DMS79 treated with DMSO at 0.1 percent for 48 hours (cell line): ENCODE results near the gene CCL24.
A peak's percentile ranks its signal among the peaks of the same experiment; 100 is the strongest.
"Not testable (repeated sequence)": the region's sequence is repeated elsewhere in the genome, so short reads cannot be mapped to it uniquely, and the experiment has no call there.

ENCODE experiments used
- DNase-seq: peaks from one replicate; lab custom pipeline; 2025; lab: John Stamatoyannopoulos, UW

Gene CCL24

DNA sequence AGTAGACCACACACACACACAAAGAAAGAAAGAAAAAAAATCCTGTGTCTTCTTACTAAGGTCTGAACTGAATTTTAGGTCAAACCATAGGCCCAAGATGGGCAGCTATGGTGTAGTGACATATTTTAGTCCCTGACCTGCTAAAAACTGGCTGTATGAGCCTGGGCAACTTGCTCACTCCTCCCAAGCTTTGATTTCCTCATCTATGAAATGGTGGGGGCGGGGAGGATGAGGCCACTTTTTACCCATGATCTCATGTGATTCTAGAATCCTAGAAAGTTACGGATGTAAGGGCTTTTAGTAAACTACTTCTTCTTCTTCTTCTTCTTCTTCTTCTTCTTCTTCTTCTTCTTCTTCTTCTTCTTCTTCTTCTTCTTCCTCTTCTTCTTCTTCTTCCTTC lies 6.1 kb upstream of the CCL24 start:
- no peak for DNase-seq

DNA sequence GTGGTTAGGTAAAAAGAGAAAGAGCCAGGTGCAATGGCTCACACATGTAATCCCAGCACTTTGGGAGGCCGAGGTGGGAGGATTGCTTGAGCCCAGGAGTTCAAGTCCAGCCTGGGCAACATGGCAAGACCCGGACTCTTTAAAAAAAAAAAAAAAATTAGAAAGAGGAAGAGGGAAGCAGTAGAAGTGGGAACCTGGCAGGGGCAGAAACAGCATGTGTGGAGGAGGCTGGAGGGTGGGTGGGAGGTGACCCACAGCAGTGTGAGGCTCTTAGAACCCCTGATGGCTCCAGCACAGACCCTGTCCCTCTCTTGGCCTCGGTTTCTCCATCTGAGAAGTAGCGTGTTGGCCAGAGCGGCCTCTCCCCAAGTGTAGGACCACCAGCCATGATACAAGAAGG lies 4.9 kb upstream of the CCL24 start:
- no peak for DNase-seq

DNA sequence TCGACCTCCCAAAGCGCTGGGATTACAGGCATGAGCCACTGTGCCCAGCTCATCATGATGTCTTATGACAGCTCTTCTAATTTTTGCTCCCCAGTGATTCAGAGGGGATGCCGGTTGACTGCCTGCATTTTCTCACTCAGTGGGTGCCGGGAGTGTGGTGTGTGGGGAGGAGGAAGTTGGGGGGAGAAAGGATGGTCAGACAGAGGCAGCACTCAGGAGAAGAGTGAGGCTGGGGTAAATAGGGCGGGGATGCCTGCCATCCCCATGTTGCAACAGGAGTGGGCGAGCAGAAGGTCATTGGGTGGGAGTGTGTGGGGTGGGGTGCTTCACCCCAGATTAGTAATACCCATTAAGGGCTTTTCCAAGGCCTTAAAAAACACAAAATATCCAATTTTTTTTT lies 3.5 kb upstream of the CCL24 start:
- DNase-seq: no peak

DNA sequence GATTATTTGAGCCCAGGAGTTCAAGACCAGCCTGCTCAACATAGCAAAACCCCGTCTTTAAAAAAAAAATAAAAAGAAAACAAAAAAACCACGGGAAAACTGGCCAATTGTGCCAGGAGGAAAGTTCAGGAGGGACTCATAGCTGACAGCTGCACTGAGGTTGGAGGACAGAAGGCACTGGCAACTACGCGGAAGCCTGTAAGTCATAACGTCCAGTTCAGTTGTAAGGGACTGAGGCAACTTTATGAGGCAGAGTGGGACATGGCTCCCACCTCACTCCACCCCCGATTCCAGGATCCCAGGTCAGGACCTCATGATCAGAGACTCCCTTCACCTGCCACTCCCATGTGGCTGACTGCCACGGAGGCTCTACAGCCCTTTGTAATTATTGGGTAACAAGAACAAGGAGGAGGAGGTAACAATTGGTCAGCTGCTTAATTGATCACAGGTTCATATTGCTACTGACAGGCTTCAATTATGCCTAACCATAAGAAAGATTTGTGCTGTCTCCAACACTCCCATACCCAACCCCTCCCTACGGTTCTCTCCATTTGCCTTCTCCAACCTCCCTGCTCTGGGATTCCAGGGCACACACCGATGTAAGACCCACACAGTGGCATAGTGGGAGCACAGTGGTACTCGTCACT lies 1.9 kb upstream of the CCL24 start:
- DNase-seq: no peak

DNA sequence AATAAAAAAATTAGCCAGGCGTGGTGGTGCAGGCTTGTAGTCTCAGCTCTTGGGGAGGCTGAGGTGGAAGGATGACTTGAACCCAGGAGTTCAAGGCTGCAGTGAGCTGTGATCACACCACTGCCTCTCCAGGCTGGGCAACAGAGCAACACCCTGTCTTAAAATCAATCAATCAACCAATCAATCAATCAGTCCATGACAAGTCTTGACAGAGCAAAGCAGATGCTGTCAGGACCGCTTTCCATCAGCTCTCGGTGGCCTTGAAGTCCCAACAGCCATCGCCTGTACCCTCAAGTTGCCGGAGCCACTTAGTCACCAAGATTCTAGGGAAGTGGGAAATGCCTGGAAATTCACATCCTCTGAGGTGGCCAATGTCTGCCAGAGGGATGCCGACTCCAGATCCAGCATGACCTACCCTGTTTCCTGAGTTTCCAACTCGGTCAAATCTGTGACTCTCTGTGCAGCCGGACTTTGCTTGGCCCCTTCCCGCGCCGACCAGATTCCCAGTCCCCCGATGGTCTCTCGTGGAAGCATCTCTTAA lies 871 bp upstream of the CCL24 start:
- DNase-seq: no peak

DNA sequence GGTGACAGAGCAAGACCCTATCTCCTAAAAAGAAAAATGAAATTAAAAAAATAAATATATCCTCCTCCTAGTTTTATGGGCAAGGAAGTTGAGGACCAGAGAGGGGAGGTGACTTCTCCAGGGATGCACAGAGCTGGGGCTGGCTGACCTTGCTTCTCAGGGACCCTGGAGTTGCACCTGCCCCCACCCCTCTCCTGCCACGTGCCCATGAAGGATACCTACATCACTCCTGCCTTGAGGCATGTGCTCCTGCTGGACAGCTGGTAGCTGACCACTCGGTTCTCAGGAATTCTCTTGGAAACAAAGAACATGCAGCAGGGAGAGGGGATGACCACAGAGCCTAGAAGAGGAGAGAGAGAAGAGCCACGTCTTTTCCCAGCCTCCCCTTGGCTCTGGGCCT lies 522 bp downstream of the CCL24 start:
- no peak for DNase-seq

DNA sequence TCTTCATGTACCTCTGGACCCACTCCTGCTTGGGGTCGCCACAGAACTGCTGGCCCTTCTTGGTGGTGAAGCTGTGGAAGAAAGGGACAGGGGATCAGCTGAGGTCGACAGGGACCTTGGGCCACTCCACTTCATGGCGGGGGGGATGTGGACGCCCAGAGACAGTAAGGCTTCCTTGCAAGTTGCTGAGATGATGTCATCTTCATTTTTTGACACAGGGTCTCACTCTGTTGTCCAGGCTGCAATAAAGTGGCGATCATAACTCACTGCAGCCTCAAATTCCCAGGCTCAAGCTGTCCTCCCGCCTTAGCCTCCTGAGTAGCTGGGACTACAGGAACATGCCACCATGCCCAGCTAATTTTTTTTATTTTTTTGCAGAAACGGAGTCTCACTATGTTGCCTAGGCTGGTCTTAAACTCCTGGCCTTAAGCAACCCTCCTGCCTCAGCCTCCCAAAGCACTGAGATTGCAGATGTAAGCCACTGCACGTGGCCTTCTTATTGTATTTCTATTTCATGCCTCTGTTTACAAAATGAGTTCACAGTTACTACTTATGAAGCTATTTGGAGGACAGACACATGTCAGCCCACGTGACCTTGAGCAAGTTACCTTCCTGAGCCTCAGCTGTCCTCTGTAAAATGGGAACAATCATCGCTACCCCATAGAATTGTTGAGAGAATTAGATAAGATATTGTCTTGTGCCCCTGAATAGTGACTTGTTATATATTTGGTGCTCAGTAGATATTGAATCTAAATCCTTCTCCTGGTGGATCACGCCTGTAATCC lies 1.5 kb downstream of the CCL24 start:
- no peak for DNase-seq

DNA sequence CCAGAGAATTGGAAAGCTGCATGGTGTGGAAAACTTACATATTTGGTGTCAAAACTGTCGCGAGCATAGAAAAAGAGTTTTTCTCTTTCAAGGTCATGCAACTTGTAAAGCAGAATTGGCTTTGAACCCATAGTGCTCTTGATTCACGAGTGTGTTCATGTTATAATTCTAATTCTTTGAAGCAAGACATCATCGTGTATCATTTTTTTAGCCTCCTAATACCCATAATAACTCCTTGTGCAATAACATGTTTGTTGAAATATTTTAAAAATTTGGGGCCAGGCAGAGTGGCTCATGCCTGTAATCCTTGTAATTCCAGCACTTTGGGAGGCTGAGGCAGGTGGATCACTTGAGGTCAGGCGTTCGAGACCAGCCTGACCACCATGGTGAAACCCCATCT lies 4.2 kb downstream of the CCL24 start:
- no peak for DNase-seq

DNA sequence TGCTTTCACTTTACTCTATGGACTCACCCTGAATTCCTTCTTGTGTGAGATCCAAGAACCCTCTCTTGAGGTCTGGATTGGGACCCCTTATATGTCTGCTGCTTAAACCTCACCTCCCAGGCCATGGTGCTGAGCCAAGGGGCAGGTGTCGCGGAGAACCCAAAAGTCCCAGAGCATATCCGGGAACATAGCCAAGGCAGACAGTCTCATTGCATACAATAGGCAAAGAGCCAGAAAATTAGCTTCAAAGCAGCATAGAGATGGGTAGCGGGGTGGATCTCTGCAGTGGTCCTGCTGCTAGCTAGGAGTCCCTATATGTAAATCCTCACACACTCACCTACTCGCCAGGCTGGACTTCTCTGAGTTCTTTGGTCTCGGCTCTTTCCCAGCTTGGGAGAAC lies 5.5 kb downstream of the CCL24 start:
- DNase-seq: peak; percentile 2

DNA sequence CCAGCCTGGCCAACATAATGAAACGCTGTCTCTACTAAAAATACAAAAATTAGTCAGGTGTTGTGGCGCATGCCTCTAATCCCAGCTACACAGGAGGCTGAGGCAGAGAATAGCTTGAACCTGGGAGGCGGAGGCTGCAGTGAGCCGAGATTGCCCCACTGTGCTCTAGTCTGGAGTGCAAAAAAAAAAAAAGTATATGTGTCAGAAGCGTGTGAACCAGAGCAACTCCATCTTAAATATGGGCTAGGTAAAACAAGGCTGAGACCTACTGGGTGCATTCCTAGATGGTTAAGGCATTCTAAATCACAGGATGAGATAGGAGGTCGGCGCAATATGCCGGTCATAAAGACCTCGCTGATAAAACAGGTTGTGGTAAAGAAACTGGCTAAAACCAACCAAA lies 6.2 kb downstream of the CCL24 start:
- no peak for DNase-seq

DNA sequence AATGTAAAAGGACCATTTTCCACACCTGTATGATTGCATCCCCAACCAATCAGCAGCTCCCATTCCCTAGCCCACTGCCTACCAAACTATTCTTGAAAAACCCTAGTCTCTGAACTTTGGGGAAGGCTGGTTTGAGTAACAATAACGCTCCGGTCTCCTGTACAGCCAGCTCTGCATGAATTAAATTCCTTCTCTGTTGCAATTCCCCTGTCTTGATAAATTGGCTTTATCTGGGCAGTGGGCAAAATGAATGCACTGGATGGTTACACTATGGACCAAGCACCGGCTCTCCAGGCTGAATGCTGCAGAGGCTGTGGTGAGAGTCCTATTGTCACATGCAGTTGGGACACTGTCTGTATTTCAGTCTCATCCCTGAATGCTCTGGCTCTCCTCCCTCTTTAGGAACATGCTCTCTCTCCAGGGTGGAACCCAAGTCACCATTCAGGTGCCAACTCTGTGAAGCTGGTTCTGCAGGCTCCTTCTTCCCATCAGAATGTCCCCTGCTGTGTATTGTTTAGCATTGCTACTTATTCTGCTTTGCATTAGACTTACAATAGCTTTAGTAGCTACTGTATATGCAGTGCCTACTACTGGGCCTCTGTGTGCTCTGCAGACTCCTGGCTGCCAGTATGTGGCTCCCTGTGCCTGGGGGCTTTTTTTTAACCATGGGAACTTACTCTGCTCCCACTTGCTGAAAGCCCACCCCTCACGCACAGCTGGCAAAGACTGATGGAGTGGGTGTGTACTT lies 6.9 kb downstream of the CCL24 start:
- no peak for DNase-seq

DNA sequence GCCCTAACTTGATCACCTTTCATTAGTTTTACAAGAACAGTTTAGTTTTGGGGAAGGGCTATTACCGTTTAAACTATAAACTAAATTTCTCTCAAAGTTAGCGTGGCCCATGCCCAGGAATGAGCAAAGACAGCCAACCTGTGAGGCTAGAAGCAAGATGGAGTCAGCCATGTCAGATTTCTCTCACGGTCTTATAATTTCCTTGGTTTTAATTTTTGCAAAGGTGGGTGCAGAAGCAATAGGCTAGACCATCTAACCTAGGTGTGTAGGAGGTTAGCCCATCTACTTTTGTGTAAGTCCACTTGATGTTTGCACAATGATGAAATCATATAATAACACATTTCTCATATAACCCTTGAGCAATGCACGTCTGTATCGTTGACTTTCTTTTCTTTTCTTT lies 8.9 kb downstream of the CCL24 start:
- no peak for DNase-seq

DNA sequence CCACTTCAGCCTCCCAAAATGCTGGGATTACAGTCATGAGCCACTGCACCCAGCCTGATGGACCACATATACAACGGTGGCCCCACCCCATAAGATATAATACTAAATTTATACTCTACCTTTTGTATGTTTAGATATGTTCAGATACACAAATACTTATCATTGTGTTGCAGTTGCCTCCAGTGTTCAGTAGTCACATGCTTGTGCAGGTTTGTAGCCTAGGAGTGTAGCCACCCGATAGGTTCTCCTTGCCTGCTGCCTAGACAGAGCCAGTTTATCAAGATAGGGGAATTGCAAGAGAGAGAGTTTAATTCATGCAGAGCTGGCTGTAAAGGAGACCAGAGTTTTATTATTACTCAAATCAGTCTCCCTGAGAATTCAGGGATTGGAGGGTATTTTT lies 9.6 kb downstream of the CCL24 start:
- DNase-seq: no peak

DNA sequence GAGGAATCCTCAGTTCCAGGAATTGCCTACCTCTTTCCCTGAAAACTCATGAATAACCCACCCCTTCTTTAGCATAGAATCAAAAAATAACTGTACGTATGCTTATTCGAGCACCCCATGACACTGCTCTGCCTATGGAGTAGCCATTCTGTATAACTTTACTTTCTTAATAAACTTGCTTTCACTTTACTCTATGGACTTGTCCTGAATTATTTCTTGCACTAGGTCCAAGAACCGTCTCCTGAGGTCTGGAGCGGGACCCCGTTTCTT lies 11.1 kb downstream of the CCL24 start:
- DNase-seq: no peak

DNA sequence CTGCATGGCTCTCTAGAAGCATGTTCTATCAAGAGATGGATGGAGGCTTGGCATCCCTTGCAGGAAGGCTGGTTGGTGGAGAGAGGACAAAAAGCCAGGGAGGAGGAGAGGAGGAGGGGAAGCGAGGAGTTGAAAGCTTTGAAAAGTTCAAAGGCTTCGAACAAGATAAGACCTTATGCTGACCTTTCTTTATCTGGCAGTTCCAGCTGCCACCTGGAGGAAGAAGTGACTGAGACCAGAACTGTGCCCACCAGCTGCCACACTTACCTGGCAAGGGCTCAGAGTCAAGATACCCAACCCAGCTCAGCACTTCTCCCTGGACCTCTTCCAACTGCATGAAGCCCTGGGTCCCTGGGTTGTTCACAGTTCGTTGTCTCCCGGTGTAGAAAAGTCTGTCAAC lies 14.8 kb downstream of the CCL24 start:
- peak; percentile 11 for DNase-seq

DNA sequence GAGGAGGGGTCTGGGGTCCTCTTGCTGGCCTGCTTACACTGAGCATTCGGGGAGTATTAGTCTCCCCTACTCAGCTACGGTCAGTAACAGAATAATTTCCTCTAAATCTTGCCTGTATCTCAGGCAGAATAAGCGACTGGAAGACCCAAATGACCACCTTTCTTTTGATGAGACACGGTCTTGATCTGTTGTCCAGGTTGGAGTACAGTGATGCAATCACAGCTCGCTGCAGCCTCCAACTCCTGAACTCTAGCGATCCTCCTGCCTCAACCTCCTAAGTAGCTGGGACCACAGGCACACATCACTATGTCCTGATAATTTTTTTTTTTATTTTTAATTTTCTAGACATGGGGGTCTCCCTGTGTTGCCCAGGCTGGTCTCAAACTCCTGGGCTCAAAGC lies 17.2 kb downstream of the CCL24 start:
- DNase-seq: no peak

DNA sequence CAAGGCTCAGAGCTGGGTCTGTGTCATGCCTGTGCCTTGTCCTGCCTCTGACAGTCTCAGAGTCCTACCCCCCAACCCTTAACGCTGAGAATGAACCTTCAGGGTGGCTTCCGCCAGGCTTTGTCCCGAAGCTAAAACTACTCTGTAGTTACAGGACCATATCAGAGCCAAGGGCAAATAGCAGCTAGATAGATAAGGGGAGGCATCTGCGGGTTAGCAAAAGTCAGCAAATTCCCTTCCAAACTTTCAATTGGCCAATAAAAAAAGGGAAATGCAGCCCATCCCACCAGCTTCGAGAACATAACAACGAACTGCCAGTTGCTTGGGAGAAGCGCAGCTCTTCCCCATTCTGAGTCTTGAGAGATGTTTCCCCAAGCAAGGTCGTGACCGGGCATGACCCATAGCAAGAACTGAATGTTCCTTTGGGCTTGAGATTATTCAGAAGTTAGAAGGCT lies 17.7 kb downstream of the CCL24 start:
- DNase-seq: no peak

DNA sequence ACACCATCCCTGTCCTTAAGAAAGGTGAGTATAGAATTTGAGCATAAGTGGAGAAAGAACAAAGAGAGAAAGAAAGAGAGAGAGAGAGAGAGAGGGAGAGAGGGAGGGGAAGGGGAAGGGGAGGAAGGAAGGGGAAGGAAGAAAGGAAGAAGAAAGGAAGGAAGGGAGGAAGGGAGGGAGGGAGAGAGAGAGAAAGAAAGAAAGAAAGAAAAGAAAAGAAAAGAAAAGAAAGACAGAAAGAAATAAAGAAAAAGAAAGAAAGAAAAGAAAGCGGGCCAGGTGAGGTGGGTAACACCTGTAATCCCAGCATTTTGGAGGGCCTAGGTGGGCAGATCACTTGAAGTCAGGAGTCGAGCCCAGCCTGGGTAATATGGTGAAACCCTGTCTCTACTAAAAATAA lies 19.9 kb downstream of the CCL24 start:
- DNase-seq: no peak

DNA sequence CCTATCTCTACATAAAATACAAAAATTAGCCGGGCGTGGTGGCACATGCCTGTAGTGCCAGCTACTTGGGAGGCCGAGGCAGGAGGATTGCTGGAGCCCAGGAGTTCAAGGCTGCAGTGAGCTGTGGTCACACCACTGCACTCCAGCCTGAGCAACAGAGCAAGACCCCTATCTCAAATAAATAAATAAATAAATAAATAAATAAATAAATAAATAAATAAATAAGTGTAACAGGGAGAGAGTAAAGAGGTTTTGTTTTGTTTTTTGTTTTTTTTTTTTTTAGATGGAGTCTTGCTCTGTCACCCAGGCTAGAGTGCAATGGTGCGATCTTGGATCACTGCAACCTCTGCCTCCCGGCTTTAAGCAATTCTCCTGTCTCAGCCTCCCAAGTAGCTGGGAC lies 21.0 kb downstream of the CCL24 start:
- not testable (repeated sequence) for DNase-seq

DNA sequence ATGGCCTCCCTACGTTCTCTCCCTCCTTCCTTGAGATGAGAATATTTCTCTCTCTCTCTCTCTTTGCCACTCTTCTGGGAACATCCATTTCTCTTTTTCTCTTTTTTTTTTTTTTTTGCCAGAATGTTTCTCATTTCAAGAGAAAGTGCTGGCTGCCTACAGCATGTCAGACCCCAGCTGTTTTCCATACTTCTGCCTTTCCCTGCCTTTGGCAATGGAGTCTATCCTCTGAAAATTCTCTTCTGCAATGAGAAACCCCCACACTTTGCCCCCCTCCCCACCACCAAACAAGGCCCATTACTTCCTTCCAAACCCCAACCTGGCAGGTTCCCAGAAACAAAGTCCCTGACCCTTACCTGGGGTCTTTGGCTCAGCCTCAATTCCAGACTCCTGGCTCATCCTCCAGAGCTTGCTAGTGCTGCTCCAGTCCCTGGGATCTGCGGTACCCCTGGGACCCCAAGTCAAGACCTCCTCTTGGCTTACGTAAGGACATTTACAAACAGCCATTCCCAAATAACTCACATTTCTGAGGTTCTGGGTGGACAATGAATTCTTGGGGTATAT lies 24.2 kb downstream of the CCL24 start:
- no peak for DNase-seq

DNA sequence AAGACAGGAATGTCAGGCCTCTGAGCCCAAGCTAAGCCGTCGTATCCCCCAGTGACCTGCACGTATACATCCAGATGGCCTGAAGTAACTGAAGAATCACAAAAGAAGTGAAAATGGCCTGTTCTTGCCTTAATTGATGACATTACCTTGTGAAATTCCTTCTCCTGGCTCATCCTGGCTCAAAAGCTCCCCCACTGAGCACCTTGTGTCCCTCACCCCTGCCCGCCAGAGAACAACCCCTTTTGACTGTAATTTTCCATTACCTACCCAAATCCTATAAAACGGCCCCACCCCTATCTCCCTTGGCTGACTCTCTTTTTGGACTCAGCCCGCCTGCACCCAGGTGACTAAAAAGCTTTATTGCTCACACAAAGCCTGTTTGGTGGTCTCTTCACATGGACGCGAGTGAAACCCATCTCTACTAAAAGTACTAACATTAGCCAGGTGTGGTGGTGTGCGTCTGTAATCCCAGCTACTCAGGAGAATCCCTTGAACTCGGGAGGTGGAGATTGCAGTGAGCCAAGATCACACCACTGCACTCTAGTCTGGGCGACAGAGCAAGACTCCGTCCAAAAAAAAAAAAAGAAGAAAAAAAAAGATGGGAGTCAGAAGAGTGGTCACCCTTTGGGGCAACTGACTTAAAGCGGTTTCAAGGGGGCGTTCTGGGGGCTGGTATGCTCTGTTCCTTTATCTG lies 25.3 kb downstream of the CCL24 start:
- not testable (repeated sequence) for DNase-seq

DNA sequence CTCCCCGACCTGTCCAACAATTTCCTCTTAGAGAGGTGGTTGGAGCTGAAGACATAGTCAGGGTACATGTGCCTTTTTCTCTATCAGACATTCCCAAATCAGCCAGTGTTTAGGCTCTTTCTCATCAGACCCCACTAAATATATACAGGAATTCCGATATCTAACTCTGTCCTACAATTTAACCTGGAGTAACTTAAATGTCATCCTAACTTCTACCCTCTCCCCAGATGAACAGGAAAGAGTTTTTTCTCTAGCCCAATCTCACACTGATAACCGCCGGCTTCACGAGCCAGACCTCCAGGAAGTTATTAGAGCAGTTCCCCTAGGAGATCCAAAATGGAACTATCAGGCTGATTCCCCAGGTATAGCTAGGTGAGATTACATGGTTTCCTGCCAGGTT lies 30.5 kb downstream of the CCL24 start:
- DNase-seq: not testable (repeated sequence)
